ENCODE results near the gene UBE2D4.

UBE2D4 gene

GRCh38 chr7:43884617-43885016 is 41.6 kb upstream of the UBE2D4 start:
- 95% methylated on average over 3 of the region's 4 CpGs for WGBS
- no peak overlapping the region for H3K18ac ChIP-seq (ENCODE audit: low read depth in 1 of 2, low read length in 2 of 2)
- no peak overlapping the region for H2BK5ac ChIP-seq (ENCODE audit: low read depth, low read length, poor library complexity, severe bottlenecking)
- peaks cover 18% of the 10 kb centered on the region for H3K79me1 ChIP-seq (replicated peaks; ENCODE audit: low read length, poor library complexity, severe bottlenecking)
- H2BK15ac ChIP-seq (ENCODE audit: low read depth, poor library complexity, severe bottlenecking): no peak overlapping the region
- H3K9me3 ChIP-seq (ENCODE audit: control insufficient read depth, low read length): no peaks in the 10 kb centered on the region
- no peak for DNase-seq
- H3K9ac ChIP-seq (ENCODE audit: low read length): no peak overlapping the region
- no peak overlapping the region for H3K27ac ChIP-seq (ENCODE audit: low read length, poor library complexity, severe bottlenecking)
- H2AK5ac ChIP-seq (ENCODE audit: low read length, severe bottlenecking): no peak overlapping the region
- no peak overlapping the region for H3K14ac ChIP-seq (ENCODE audit: low read length in 2 of 2)
- no peak overlapping the region for H2BK12ac ChIP-seq (ENCODE audit: low read length in 2 of 2)
- H3K4me1 ChIP-seq (ENCODE audit: control insufficient read depth, insufficient read depth, low read depth, low read length): peaks cover 5% of the 10 kb centered on the region
- no peak overlapping the region for H2AFZ ChIP-seq (ENCODE audit: low read depth, low read length)
- H4K8ac ChIP-seq (ENCODE audit: low read length): no peak overlapping the region
- no peak overlapping the region for H2BK120ac ChIP-seq (ENCODE audit: low read depth, low read length)
- peaks cover 17 to 60% of the 10 kb centered on the region in 2 experiments for H3K36me3 ChIP-seq (ENCODE audit: control insufficient read depth in 1 of 2, insufficient read depth in 2 of 2, low read depth in 1 of 2, low read length in 2 of 2)
- H4K91ac ChIP-seq (ENCODE audit: low read length): no peak overlapping the region
- H3K4me3 ChIP-seq (ENCODE audit: insufficient read depth in 1 of 2, low read depth in 1 of 2, low read length in 2 of 2): no peak overlapping the region
- no peak overlapping the region for H3K23ac ChIP-seq (ENCODE audit: low read length in 2 of 2)
- no peak overlapping the region for H3K4me2 ChIP-seq (ENCODE audit: low read length, poor library complexity, severe bottlenecking)
- H3K27me3 ChIP-seq (ENCODE audit: control insufficient read depth in 1 of 2, insufficient read depth in 1 of 2, low read length in 2 of 2): no peaks in the 10 kb centered on the region
- H3K4ac ChIP-seq (ENCODE audit: low read depth in 1 of 2, low read length in 2 of 2): no peak overlapping the region

GRCh38 chr7:43888993-43889945 is 37.0 kb upstream of the UBE2D4 start:
- H3K4me2 ChIP-seq (ENCODE audit: low read length, poor library complexity, severe bottlenecking): no peak overlapping the region
- no peak overlapping the region for H3K4ac ChIP-seq (ENCODE audit: low read depth in 1 of 2, low read length in 2 of 2)
- no peak overlapping the region for H2BK120ac ChIP-seq (ENCODE audit: low read depth, low read length)
- 88% methylated on average over 6 of the region's 7 CpGs for WGBS
- H4K8ac ChIP-seq (ENCODE audit: low read length): no peak overlapping the region
- no peaks in the 10 kb centered on the region for H3K9me3 ChIP-seq (ENCODE audit: control insufficient read depth, low read length)
- H3K4me1 ChIP-seq (ENCODE audit: control insufficient read depth, insufficient read depth, low read depth, low read length): peaks cover 2% of the 10 kb centered on the region
- peaks cover 30% of the 10 kb centered on the region for H3K79me1 ChIP-seq (replicated peaks; ENCODE audit: low read length, poor library complexity, severe bottlenecking)
- H2AFZ ChIP-seq (ENCODE audit: low read depth, low read length): no peak overlapping the region
- no peak overlapping the region for H2BK5ac ChIP-seq (ENCODE audit: low read depth, low read length, poor library complexity, severe bottlenecking)
- H3K23ac ChIP-seq (ENCODE audit: low read length in 2 of 2): no peak overlapping the region
- no peak overlapping the region for H3K14ac ChIP-seq (ENCODE audit: low read length in 2 of 2)
- H3K27me3 ChIP-seq (ENCODE audit: control insufficient read depth in 1 of 2, insufficient read depth in 1 of 2, low read length in 2 of 2): no peaks in the 10 kb centered on the region
- H3K4me3 ChIP-seq (ENCODE audit: insufficient read depth in 1 of 2, low read depth in 1 of 2, low read length in 2 of 2): peak overlapping the region in 1 of 2 experiments; percentile 38
- H2BK12ac ChIP-seq (ENCODE audit: low read length in 2 of 2): no peak overlapping the region
- H2AK5ac ChIP-seq (ENCODE audit: low read length, severe bottlenecking): no peak overlapping the region
- peak overlapping the region; percentile 13 for H3K9ac ChIP-seq (ENCODE audit: low read length)
- H2BK15ac ChIP-seq (ENCODE audit: low read depth, poor library complexity, severe bottlenecking): no peak overlapping the region
- no peak overlapping the region for H3K18ac ChIP-seq (ENCODE audit: low read depth in 1 of 2, low read length in 2 of 2)
- H3K36me3 ChIP-seq (ENCODE audit: control insufficient read depth in 1 of 2, insufficient read depth in 2 of 2, low read depth in 1 of 2, low read length in 2 of 2): peaks cover 7 to 27% of the 10 kb centered on the region in 2 experiments
- H4K91ac ChIP-seq (ENCODE audit: low read length): no peak overlapping the region
- H3K27ac ChIP-seq (ENCODE audit: low read length, poor library complexity, severe bottlenecking): no peak overlapping the region
- peak; percentile 39 for DNase-seq

- no peak overlapping the region for H3K27ac ChIP-seq (ENCODE audit: low read length, poor library complexity, severe bottlenecking)
- H2AK5ac ChIP-seq (ENCODE audit: low read length, severe bottlenecking): no peak overlapping the region
- no peak overlapping the region for H2AFZ ChIP-seq (ENCODE audit: low read depth, low read length)
- H2BK5ac ChIP-seq (ENCODE audit: low read depth, low read length, poor library complexity, severe bottlenecking): no peak overlapping the region
- H3K9ac ChIP-seq (ENCODE audit: low read length): no peak overlapping the region
- no peak overlapping the region for H3K4me2 ChIP-seq (ENCODE audit: low read length, poor library complexity, severe bottlenecking)
- H3K4me1 ChIP-seq (ENCODE audit: control insufficient read depth, insufficient read depth, low read depth, low read length): peaks cover 2% of the 10 kb centered on the region
- no peak overlapping the region for H3K23ac ChIP-seq (ENCODE audit: low read length in 2 of 2)
- H2BK12ac ChIP-seq (ENCODE audit: low read length in 2 of 2): no peak overlapping the region
- H3K9me3 ChIP-seq (ENCODE audit: control insufficient read depth, low read length): no peaks in the 10 kb centered on the region
- H3K79me1 ChIP-seq (replicated peaks; ENCODE audit: low read length, poor library complexity, severe bottlenecking): peaks cover 31% of the 10 kb centered on the region
- no peak overlapping the region for H4K8ac ChIP-seq (ENCODE audit: low read length)
- H3K4ac ChIP-seq (ENCODE audit: low read depth in 1 of 2, low read length in 2 of 2): no peak overlapping the region
- H2BK120ac ChIP-seq (ENCODE audit: low read depth, low read length): no peak overlapping the region
- DNase-seq: no peak
- H3K4me3 ChIP-seq (ENCODE audit: insufficient read depth in 1 of 2, low read depth in 1 of 2, low read length in 2 of 2): no peak overlapping the region
- H3K27me3 ChIP-seq (ENCODE audit: control insufficient read depth in 1 of 2, insufficient read depth in 1 of 2, low read length in 2 of 2): no peaks in the 10 kb centered on the region
- H3K14ac ChIP-seq (ENCODE audit: low read length in 2 of 2): no peak overlapping the region
- H3K36me3 ChIP-seq (ENCODE audit: control insufficient read depth in 1 of 2, insufficient read depth in 2 of 2, low read depth in 1 of 2, low read length in 2 of 2): peaks cover 4 to 25% of the 10 kb centered on the region in 2 experiments
- no peak overlapping the region for H3K18ac ChIP-seq (ENCODE audit: low read depth in 1 of 2, low read length in 2 of 2)
- no peak overlapping the region for H2BK15ac ChIP-seq (ENCODE audit: low read depth, poor library complexity, severe bottlenecking)
- WGBS: 94% methylated on average over 3 of the region's 6 CpGs
- no peak overlapping the region for H4K91ac ChIP-seq (ENCODE audit: low read length)
Measured at GRCh38 chr7:43890468-43890867, 35.8 kb upstream of the UBE2D4 start.

- Histone ChIP-seq H3K14ac (ENCODE audit: low read length in 2 of 2) (no peak overlapping the region), H2BK12ac (ENCODE audit: low read length in 2 of 2) (no peak overlapping the region), H3K23ac (ENCODE audit: low read length in 2 of 2) (no peak overlapping the region), H3K18ac (ENCODE audit: low read depth in 1 of 2, low read length in 2 of 2) (no peak overlapping the region), H4K91ac (ENCODE audit: low read length) (no peak overlapping the region), H3K27me3 (ENCODE audit: control insufficient read depth in 1 of 2, insufficient read depth in 1 of 2, low read length in 2 of 2) (no peaks in the 10 kb centered on the region), H3K79me1 (replicated peaks; ENCODE audit: low read length, poor library complexity, severe bottlenecking) (peaks cover 26% of the 10 kb centered on the region), H3K27ac (ENCODE audit: low read length, poor library complexity, severe bottlenecking) (no peak overlapping the region), H3K9ac (ENCODE audit: low read length) (no peak overlapping the region), H3K4ac (ENCODE audit: low read depth in 1 of 2, low read length in 2 of 2) (no peak overlapping the region), H2BK15ac (ENCODE audit: low read depth, poor library complexity, severe bottlenecking) (no peak overlapping the region), H2BK5ac (ENCODE audit: low read depth, low read length, poor library complexity, severe bottlenecking) (no peak overlapping the region), H2BK120ac (ENCODE audit: low read depth, low read length) (no peak overlapping the region), H3K4me3 (ENCODE audit: insufficient read depth in 1 of 2, low read depth in 1 of 2, low read length in 2 of 2) (no peak overlapping the region), H3K4me2 (ENCODE audit: low read length, poor library complexity, severe bottlenecking) (no peak overlapping the region), H2AFZ (ENCODE audit: low read depth, low read length) (no peak overlapping the region), H3K4me1 (ENCODE audit: control insufficient read depth, insufficient read depth, low read depth, low read length) (peaks cover 2% of the 10 kb centered on the region), H4K8ac (ENCODE audit: low read length) (no peak overlapping the region), H3K9me3 (ENCODE audit: control insufficient read depth, low read length) (no peaks in the 10 kb centered on the region), H3K36me3 (ENCODE audit: control insufficient read depth in 1 of 2, insufficient read depth in 2 of 2, low read depth in 1 of 2, low read length in 2 of 2) (peaks cover 0 to 22% of the 10 kb centered on the region in 2 experiments), H2AK5ac (ENCODE audit: low read length, severe bottlenecking) (no peak overlapping the region)
- 98% methylated on average over 12 of the region's 12 CpGs for WGBS
- DNase-seq: no peak
Measured at GRCh38 chr7:43891069-43891955, 34.9 kb upstream of the UBE2D4 start.

All from mesenchymal stem cell (in vitro differentiated cells and primary cell).